CD8-positive, alpha-beta memory T cell (primary cell): Measurements from ENCODE around the gene COL13A1. TPM values are rescaled to one million over a fixed set of nuclear protein-coding genes. Genes with fewer than 3 reads are reported as not detected.

Experiments
- CTCF ChIA-PET: fragments of 350-600 bp; sonication (Branson Sonifier 250); formaldehyde crosslinking; loops from one replicate; lab custom pipeline; 2021; ENCODE audit warnings: antibody characterized with exemption; lab: Charles Lee
- POLR2A ChIA-PET: fragments of 350-600 bp; sonication (Branson Sonifier 250); formaldehyde crosslinking; loops from one replicate; lab custom pipeline; 2021; ENCODE audit warnings: antibody characterized with exemption; lab: Charles Lee
- DNase-seq, 5 donors: peaks; one replicate each; pipeline versions ENCODE4 v3.0.0 to v3.0.0-alpha.2; 2020 to 2022; ENCODE audit warnings: mixed read lengths in 1 of 5
- H3K27ac ChIP-seq: one replicate; pipeline ENCODE4 v1.7.0; 2013; ENCODE audit warnings: low read depth, mild to moderate bottlenecking, low read length, moderate library complexity
- H3K27me3 ChIP-seq: 2 replicates; pipeline ENCODE4 v1.7.0; 2013; ENCODE audit warnings: low read length, mild to moderate bottlenecking; ENCODE audit not compliant: insufficient read depth, poor library complexity, severe bottlenecking
- H3K36me3 ChIP-seq: 2 replicates; pipeline ENCODE4 v1.7.0; 2013; ENCODE audit warnings: mild to moderate bottlenecking, low read length, moderate library complexity; ENCODE audit not compliant: insufficient read depth
- H3K4me1 ChIP-seq: 2 replicates; pipeline ENCODE4 v1.7.0; 2013; ENCODE audit warnings: mild to moderate bottlenecking, low read length, moderate library complexity; ENCODE audit not compliant: insufficient read depth
- H3K4me3 ChIP-seq: 2 replicates; pipeline ENCODE4 v1.7.0; 2013; ENCODE audit warnings: mild to moderate bottlenecking, low read length
- H3K9me3 ChIP-seq: 2 replicates; pipeline ENCODE4 v1.7.0; 2013; ENCODE audit warnings: mild to moderate bottlenecking, low read length
- H3K27ac Mint-ChIP-seq, 8 donors: one replicate each; pipeline ENCODE4 v1.8.0; 2020 to 2021; ENCODE audit warnings: mixed read lengths in 8 of 8, mild to moderate bottlenecking in 6 of 8, inconsistent platforms in 3 of 8, moderate library complexity in 3 of 8
- H3K27me3 Mint-ChIP-seq, 2 donors: one replicate each; pipeline ENCODE4 v1.8.0; 2020 to 2021; ENCODE audit warnings: mixed read lengths in 2 of 2, mild to moderate bottlenecking in 1 of 2, moderate library complexity in 1 of 2
- H3K36me3 Mint-ChIP-seq, 3 donors: one replicate each; pipeline ENCODE4 v1.8.0; 2020 to 2021; ENCODE audit warnings: mixed read lengths in 3 of 3, inconsistent platforms in 1 of 3, mild to moderate bottlenecking in 1 of 3
- H3K4me1 Mint-ChIP-seq, 3 donors: one replicate each; pipeline ENCODE4 v1.8.0; 2020 to 2021; ENCODE audit warnings: mixed read lengths in 3 of 3, inconsistent platforms in 1 of 3, mild to moderate bottlenecking in 1 of 3
- H3K4me3 Mint-ChIP-seq, 7 donors: one replicate each; pipeline ENCODE4 v1.8.0; 2020 to 2021; ENCODE audit warnings: mixed read lengths in 7 of 7, mild to moderate bottlenecking in 6 of 7, moderate library complexity in 4 of 7, inconsistent platforms in 2 of 7
- H3K9me3 Mint-ChIP-seq, 5 donors: one replicate each; pipeline ENCODE4 v1.8.0; 2020 to 2022; ENCODE audit warnings: mixed read lengths in 5 of 5, mild to moderate bottlenecking in 3 of 5, moderate library complexity in 2 of 5, inconsistent platforms in 1 of 5
- polyA plus RNA-seq: library from polyadenylated mRNA; unstranded; fragments of 300-500 nt; fragmentation: Illumina TruSeq; gene quantifications from one replicate; pipeline ENCODE4 v1.2.3, GENCODE V29; 2021
- total RNA-seq, 2 experiments: library from RNA; stranded (reverse); gene quantifications; one replicate each; pipeline ENCODE4 v1.2.3, GENCODE V29; 2021

COL13A1 gene
- total and polyA plus RNA-seq, 3 experiments from 2014 or later: not detected

DNA sequence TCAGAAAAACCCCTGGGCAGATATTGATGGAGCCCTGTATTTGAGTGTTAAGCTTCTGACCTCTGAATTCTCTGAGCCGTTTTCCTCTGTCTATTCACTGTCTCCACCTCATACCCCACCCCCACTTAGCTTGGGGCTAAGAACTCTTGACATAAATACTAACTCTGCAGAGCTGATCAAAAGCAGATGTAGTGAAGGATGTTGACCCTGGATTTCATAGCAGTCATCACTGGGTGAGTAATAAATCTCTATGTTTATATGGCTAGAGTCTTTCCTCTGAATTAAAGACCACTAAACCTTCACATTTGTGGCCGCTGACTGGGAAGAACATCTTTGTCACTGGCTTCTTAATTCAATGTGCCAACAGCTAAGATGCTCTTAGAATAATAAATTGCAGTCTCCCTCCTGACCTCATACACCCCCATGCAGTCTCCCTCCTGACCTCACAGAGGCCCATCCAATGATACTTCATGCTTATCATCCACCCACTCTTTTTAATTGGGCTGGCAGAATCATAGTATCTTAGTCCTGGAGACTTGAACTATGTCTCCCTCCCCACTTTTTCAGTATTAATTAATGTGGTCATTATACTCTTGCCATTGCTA, 172.9 kb downstream of the COL13A1 start:
- Histone ChIP-seq H3K36me3 (no peaks in the 10 kb centered on the region), H3K4me3 (no peak overlapping the region), H3K9me3 (no peaks in the 10 kb centered on the region), H3K27me3 (peaks cover 2% of the 10 kb centered on the region), H3K27ac (no peak overlapping the region), H3K4me1 (no peaks in the 10 kb centered on the region)
- Mint-ChIP-seq H3K4me1 (peaks cover 0 to 9% (median 8%) of the 10 kb centered on the region in 3 donors), H3K9me3 (peaks cover 8 to 28% (median 15%) of the 10 kb centered on the region in 5 donors), H3K36me3 (peaks cover 0 to 13% (median 0%) of the 10 kb centered on the region in 3 donors), H3K4me3 (no peak overlapping the region), H3K27me3 (peaks cover 30 to 82% of the 10 kb centered on the region in 2 donors), H3K27ac (no peak overlapping the region)
- ChIA-PET POLR2A (no interaction called here), CTCF (no interaction called here)
- DNase-seq: no peak

DNA sequence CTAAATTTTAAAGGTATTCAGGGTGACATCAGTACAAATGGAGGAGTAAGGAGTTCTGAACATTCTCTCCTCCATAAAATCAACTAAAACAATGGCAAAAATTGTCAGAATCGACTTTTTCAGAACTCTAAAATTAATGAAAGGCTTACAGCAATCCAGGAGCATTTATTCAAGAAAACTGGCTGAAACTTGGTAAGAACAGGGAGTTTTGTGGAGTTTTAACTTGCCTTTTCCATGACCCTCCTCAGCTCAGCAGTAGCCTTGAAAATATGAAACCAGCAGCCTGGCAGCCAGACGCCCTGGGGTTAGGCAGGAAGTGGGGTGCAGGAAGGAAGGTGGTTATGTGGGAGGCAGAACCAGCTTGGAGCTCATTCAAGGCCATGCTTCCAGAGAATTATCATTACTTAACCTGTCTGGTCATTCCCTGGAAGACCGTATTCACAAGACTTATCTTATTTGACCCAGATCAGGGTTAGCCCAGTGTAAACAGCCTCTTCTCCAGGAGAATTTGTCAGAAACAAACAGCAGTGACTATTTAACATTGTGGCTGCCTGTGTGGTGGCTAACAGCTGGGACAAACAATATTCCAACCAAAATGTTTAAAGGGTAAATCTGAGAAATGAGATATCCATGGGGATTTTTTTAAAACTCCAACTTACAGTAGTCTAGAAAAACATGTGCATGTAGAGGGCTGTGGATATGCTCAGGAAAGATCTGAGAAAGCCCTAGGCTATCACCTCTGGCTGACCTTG, 175.3 kb downstream of the COL13A1 start:
- CTCF ChIA-PET: no interaction called here
- Histone ChIP-seq H3K27ac (no peak overlapping the region), H3K4me1 (no peaks in the 10 kb centered on the region), H3K27me3 (no peaks in the 10 kb centered on the region), H3K4me3 (no peak overlapping the region), H3K9me3 (no peaks in the 10 kb centered on the region), H3K36me3 (no peaks in the 10 kb centered on the region)
- Mint-ChIP-seq H3K4me3 (no peak overlapping the region), H3K4me1 (peaks cover 0 to 9% (median 8%) of the 10 kb centered on the region in 3 donors), H3K36me3 (peaks cover 1 to 28% (median 2%) of the 10 kb centered on the region in 3 donors), H3K27ac (no peak overlapping the region), H3K9me3 (peaks cover 28 to 48% (median 37%) of the 10 kb centered on the region in 5 donors), H3K27me3 (peaks cover 38 to 88% of the 10 kb centered on the region in 2 donors)
- POLR2A ChIA-PET: no interaction called here
- DNase-seq: no peak

DNA sequence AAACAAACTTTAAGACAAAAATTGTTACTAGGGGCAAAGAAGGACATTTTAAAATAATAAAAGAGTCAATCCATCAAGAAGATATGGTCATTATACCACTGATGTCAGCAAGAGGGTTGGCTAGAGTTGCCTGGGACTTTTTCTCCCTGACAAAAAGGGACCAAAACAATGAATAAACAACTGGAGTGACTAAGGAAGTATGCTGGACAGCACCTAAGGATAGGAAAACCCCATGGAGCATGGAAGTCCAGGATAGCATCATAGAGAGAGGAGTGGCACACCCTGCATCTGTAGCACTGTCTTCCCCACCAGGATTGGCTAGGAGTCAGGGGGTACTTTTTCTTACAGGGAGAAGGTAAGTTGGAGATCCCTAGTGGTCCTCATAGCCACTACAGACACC, 177.5 kb downstream of the COL13A1 start:
- peaks cover 38 to 54% (median 43%) of the 10 kb centered on the region in 5 donors for H3K9me3 Mint-ChIP-seq
- H3K36me3 ChIP-seq: no peaks in the 10 kb centered on the region
- H3K27ac ChIP-seq: no peak overlapping the region
- H3K27me3 ChIP-seq: no peaks in the 10 kb centered on the region
- no peak overlapping the region for H3K27ac Mint-ChIP-seq
- H3K36me3 Mint-ChIP-seq: peaks cover 1 to 35% (median 2%) of the 10 kb centered on the region in 3 donors
- DNase-seq: no peak
- H3K4me3 ChIP-seq: no peak overlapping the region
- peaks cover 41 to 91% of the 10 kb centered on the region in 2 donors for H3K27me3 Mint-ChIP-seq
- H3K9me3 ChIP-seq: no peaks in the 10 kb centered on the region
- H3K4me1 Mint-ChIP-seq: peaks cover 0 to 9% (median 8%) of the 10 kb centered on the region in 3 donors
- CTCF ChIA-PET: no interaction called here
- no peak overlapping the region for H3K4me3 Mint-ChIP-seq
- POLR2A ChIA-PET: no interaction called here
- no peaks in the 10 kb centered on the region for H3K4me1 ChIP-seq

DNA sequence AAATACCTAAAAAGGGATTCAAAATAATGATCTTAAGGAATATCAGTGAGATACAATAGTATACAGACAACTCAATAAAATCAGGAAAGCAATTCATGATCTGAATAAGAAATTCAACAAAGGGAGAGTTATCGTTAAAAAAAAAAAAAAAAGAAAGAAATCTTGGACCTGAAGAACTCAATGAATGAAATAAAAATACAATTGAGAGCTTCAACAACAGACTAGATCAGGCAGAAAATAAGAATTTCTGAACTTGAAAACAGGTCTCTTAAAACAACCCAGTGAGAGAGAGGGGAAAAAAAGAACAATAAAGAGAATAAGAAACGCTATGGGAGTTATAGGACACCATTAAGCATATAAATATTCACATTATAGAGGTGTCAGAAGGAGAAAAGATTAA, 179.0 kb downstream of the COL13A1 start:
- no peaks in the 10 kb centered on the region for H3K9me3 ChIP-seq
- DNase-seq: no peak
- Mint-ChIP-seq H3K4me3 (no peak overlapping the region), H3K27ac (no peak overlapping the region), H3K9me3 (peaks cover 38 to 54% (median 43%) of the 10 kb centered on the region in 5 donors), H3K27me3 (peaks cover 51 to 84% of the 10 kb centered on the region in 2 donors), H3K4me1 (peaks cover 0 to 9% (median 8%) of the 10 kb centered on the region in 3 donors), H3K36me3 (peaks cover 1 to 35% (median 2%) of the 10 kb centered on the region in 3 donors)
- H3K27me3 ChIP-seq: no peaks in the 10 kb centered on the region
- no peaks in the 10 kb centered on the region for H3K4me1 ChIP-seq
- ChIA-PET CTCF (no interaction called here), POLR2A (no interaction called here)
- H3K36me3 ChIP-seq: no peaks in the 10 kb centered on the region
- H3K4me3 ChIP-seq: no peak overlapping the region
- H3K27ac ChIP-seq: no peak overlapping the region

DNA sequence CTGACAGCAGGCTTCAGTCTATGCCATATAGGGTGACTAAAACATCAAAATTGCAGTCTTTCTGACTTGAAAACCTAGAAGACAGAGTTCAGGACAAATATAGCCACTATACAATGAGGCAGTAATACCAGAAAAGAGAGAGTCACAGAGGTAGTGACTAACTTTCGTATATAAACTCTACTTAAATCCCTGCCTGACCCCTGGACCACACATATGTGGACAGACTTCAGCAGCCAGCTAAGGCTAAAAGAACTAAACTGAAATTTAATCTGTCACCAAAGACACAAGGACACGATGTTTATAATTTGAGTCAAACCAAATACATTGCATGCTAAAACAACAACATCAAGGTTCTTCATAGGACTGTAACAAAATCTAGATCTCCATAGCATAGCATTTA, 186.4 kb downstream of the COL13A1 start:
- Mint-ChIP-seq H3K4me1 (no peaks in the 10 kb centered on the region), H3K9me3 (peaks cover 0 to 3% (median 0%) of the 10 kb centered on the region in 5 donors), H3K4me3 (no peak overlapping the region), H3K27ac (no peak overlapping the region), H3K36me3 (peaks cover 0 to under 1% (median 0%) of the 10 kb centered on the region in 3 donors), H3K27me3 (peaks cover 14 to 16% of the 10 kb centered on the region in 2 donors)
- Histone ChIP-seq H3K27ac (no peak overlapping the region), H3K4me1 (no peaks in the 10 kb centered on the region), H3K9me3 (no peaks in the 10 kb centered on the region), H3K4me3 (no peak overlapping the region), H3K27me3 (no peaks in the 10 kb centered on the region), H3K36me3 (no peaks in the 10 kb centered on the region)
- CTCF ChIA-PET: no interaction called here
- DNase-seq: no peak
- POLR2A ChIA-PET: no interaction called here

DNA sequence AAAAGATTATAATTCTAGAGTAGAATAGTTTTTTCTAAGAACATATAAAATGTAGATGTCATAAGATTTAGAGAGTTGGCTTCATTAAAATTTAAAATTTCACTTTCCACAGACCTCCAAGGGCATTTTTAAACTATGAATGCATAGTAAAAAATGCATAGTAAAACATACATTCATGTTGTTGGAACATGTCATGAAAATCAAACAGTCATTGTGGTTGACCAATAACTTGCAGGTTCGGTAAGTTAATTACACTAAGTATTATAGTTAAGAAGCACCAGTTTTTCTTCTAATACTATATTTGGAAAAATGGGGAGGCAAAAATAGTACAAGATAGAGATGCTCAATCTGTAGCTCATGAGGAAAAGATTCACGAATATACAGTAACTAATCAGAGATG, 189.4 kb downstream of the COL13A1 start:
- peaks cover 2 to 6% of the 10 kb centered on the region in 2 donors for H3K27me3 Mint-ChIP-seq
- no peaks in the 10 kb centered on the region for H3K9me3 Mint-ChIP-seq
- CTCF ChIA-PET: no interaction called here
- no peak overlapping the region for H3K27ac Mint-ChIP-seq
- POLR2A ChIA-PET: no interaction called here
- Histone ChIP-seq H3K4me1 (no peaks in the 10 kb centered on the region), H3K27ac (no peak overlapping the region), H3K36me3 (no peaks in the 10 kb centered on the region), H3K4me3 (no peak overlapping the region), H3K9me3 (no peaks in the 10 kb centered on the region), H3K27me3 (no peaks in the 10 kb centered on the region)
- DNase-seq: no peak
- H3K4me3 Mint-ChIP-seq: no peak overlapping the region
- no peaks in the 10 kb centered on the region for H3K36me3 Mint-ChIP-seq
- H3K4me1 Mint-ChIP-seq: peaks cover 0 to 3% (median 3%) of the 10 kb centered on the region in 3 donors

DNA sequence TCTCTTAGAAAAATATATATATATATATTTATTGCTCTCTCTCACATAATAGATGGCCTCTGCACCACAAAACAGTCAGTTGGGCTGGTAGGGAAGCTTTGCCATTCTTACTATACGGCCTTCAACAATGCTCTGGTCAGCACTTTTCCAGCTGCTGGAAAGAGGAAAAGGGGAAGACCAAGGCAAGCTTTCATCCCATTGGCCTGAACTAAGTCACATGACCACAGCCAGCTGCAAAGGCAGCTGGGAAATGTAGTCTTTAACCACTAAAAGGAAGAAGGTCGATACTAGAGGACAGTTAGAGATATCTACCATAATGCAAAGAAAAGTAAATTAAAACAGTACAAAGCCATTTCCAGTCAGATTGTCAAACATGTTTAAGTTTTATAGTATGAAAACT, 192.6 kb downstream of the COL13A1 start:
- H3K4me1 ChIP-seq: no peaks in the 10 kb centered on the region
- H3K27me3 ChIP-seq: no peaks in the 10 kb centered on the region
- Mint-ChIP-seq H3K4me1 (peaks cover 0 to 3% (median 3%) of the 10 kb centered on the region in 3 donors), H3K27ac (no peak overlapping the region), H3K9me3 (no peaks in the 10 kb centered on the region), H3K27me3 (peaks cover 6 to 19% of the 10 kb centered on the region in 2 donors), H3K4me3 (no peak overlapping the region), H3K36me3 (no peaks in the 10 kb centered on the region)
- ChIA-PET CTCF (no interaction called here), POLR2A (no interaction called here)
- H3K27ac ChIP-seq: no peak overlapping the region
- H3K9me3 ChIP-seq: no peaks in the 10 kb centered on the region
- DNase-seq: no peak
- no peaks in the 10 kb centered on the region for H3K36me3 ChIP-seq
- H3K4me3 ChIP-seq: no peak overlapping the region

DNA sequence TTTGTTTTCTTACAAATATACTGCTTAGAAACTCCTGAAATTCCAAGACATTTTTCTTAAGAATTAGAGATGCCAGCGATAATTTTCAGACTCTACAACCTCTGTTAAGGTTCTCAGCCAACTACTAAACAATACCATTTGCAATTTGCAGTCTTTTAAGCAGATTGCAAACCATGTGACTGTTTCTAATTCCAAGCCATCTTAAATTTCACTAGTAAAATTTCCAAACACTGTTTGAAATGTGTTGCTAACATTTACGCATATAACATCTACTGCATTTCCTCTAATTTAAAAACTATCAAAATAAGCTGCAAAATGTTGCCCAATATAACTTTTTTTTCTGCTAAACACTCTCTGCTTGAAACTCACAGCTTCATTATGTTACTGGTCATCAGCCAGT, 194.9 kb downstream of the COL13A1 start:
- Histone ChIP-seq H3K27me3 (no peaks in the 10 kb centered on the region), H3K9me3 (no peaks in the 10 kb centered on the region), H3K4me3 (no peak overlapping the region), H3K36me3 (no peaks in the 10 kb centered on the region), H3K27ac (no peak overlapping the region), H3K4me1 (no peaks in the 10 kb centered on the region)
- CTCF ChIA-PET: no interaction called here
- no peak for DNase-seq
- Mint-ChIP-seq H3K4me3 (no peak overlapping the region), H3K27me3 (peaks cover 12 to 36% of the 10 kb centered on the region in 2 donors), H3K27ac (no peak overlapping the region), H3K9me3 (no peaks in the 10 kb centered on the region), H3K4me1 (peaks cover 0 to 3% (median 3%) of the 10 kb centered on the region in 3 donors), H3K36me3 (no peaks in the 10 kb centered on the region)
- POLR2A ChIA-PET: no interaction called here
